ENCODE measurements around the gene ODAD2.

The ODAD2 gene

DNA sequence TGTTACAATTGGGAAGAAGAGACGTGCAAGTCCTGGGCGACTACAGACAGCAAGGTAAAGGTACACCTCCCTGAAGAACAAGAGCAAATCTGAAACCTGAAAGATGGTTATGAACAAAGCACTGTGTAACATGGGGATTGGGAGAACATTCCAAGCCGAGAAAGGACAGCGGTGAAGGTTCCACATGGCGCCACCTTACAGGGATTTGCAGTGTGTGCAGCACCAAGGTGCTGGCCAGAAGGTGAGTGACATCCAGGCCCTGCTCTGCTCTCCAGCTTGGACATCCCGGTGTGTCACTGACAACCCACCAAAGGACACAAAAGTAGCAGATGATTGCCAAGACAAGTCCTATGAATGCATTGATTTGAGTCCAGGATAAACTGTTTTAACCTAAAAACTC is 165.1 kb downstream of the ODAD2 start:
- no peak for DNase-seq

DNA sequence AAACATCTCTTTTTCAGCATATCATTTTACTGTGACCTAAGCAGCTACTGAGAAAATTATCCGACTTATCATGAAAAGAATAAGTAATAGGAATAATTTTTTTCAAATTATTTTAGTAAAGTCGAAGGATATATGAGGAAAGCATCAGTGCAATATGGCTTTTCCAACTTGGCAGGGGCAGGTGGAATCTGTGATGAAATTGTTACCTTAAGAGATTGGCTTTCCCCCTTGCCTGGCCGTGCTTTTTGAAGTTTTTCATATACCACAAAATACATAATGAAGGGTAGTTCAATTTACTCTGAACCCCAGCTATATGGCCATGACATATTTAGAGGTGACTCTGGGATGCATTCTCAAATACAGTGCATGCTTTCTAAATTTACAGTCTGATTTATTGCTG is 166.1 kb downstream of the ODAD2 start:
- no peak for DNase-seq

DNA sequence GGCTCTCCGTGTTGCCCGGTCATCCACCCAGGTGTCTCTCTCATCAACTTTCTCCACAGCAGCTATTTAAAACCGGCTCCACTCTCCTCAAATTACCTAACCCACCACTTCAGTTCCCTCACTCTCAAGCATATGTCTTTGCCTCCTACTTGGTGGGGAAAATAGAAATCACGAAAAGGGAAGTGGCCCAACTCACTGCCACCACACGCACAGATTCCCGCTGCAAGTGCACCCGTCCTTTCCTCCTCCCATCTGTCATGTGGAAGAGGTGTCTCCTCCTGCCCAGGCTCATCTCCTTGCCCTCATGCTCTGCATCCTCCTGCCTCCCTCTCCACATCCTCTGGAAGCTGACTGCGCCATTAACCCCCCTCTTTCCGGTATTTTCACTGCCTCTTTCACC is 172.5 kb downstream of the ODAD2 start:
- no peak for DNase-seq

DNA sequence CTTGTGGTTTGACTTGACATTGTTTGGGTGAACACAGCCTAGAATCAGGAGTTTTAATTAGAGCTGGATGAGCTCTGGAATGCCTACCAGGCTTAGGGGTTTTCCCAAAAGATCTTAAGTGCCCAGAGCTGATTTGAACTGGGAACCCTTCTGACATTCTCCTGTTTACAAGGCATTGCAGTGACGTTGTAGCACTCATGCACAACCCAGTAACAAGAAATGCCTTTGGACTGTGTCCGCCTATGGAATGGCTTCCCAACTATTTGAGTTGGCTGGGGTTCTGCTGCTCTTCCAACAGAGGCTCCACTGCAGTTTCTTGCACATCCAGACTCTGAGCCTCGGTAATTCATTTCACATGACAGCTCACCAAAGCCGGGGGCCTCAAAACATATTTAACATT is 176.6 kb downstream of the ODAD2 start:
- no peak for DNase-seq

DNA sequence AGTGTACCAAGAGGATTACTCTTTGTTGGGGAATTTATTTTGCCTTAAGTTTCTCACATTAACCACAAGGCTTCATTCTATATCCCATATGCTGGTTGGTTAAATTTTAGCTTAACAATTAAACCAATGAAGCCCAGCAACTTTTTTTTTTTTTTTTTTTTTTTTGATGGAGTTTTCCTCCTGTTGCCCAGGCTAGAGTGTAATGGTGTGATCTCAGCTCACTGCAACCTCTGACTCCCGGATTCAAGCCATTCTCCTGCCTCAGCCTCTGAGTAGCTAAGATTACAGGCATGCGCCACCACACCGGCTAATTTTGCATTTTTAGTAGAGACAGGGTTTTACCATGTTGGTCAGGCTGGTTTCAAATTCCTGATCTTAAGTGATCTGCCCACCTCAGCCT is 178.2 kb downstream of the ODAD2 start:
- no peak for DNase-seq

DNA sequence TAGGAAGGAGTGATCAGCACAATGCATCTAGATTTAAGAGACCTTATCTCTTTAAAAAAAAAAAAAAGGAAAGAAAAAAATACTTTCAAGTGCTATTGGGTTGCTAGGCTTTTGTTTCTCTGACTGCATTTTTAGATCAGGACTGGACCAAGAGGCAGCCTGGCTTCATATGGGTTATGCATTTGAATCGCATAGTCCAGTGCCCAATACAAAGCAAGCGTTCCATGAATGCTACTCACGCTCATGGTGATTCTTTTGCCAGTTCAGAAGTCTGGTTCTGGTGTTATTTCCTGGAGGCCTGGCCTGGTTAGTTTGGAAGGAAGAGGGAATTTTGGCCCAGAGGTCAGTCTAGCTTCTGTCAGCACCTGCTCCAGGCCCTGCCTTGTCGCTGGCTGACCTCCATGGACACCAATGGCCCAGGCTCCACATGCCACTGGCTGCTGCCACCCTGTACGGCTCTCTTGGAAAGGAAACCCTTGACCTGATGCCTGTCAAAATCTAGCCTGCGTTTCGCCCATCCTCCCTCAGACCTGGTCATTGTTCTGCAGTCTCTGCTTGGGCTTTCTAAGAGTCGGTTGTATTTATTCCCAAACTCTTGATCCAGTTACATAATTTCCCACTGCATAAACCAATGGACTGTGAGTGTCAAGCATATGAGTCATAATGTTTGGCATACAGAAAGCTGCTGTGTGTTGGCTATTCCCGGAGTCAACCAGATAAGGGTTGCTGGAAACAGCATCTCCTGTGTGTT is 178.9 kb downstream of the ODAD2 start:
- DNase-seq = no peak

DNA sequence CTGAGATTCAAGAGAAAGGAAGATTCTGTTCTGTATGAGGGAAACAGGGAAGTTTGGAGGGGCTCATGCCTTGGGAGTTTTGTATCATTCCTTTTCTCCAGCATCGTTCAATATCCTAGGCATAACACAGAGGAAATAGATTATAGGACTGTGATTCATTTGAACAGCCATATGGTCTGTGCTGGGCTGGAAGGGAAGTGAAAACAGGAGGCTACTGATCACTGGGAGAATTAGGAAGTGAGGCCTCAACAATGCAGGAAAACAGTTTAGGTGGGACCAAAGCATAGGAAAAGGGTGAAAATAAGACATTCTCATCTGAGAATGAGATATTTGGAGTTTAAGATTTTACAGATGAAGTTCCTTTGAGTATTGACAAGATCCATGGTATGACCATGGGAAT is 182.6 kb downstream of the ODAD2 start:
- no peak for DNase-seq

DNA sequence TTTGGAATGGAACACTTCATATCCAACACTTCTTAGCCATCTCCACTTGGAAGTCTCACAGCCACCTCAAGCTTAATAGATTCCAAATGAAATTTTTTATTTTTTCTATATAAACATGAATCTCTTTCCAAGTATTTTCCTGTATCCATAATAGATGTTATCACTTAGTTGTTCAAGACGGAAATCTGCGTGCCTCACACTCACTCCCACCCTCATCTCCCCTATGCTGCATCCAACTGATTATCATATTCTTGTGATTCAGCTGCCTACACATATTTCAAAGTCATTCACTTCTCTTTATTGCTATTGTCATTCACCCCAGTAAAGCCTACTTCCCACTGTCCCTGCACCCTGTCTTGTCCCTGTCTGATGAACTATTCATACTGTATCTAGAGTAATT is 183.0 kb downstream of the ODAD2 start:
- DNase-seq = no peak

DNA sequence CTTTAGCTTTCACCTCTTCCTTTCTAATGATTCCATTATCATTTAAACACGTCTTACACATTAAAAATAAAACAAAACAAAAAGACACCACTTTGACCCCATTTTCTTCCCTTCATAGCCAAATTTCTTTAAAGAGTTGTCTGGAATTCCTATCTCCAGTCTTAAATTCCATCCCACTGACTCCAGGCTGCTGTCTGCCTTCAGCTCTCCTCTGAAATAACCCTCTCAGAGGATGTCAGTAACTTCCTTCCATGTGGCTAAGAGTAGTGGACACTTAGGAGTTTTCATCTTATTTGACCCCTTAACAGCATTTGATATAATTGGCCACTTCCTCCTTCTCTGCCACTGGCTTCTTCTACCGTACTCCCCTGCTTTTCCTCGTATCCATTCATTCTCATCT is 183.6 kb downstream of the ODAD2 start:
- no peak for DNase-seq

DNA sequence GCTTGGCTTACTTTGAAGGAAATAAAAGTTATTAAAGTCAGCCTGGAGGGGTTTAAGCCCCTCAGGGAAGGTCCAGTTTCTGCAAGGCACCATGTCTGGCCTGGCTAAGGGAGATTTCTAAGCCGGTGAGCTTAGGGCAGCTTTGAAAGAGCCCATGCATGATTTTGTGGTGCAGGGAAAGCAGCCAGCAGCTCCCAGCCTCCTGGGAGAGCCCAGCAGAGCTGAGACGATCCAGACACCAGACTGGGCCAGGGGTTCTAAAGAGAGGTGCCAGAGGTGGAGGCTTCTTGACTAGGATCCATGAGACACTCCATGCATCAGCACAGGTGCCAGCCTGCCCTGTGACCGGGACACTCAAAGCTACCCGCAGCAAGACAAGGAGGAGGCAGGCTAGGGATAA is 193.7 kb downstream of the ODAD2 start:
- no peak for DNase-seq

DNA sequence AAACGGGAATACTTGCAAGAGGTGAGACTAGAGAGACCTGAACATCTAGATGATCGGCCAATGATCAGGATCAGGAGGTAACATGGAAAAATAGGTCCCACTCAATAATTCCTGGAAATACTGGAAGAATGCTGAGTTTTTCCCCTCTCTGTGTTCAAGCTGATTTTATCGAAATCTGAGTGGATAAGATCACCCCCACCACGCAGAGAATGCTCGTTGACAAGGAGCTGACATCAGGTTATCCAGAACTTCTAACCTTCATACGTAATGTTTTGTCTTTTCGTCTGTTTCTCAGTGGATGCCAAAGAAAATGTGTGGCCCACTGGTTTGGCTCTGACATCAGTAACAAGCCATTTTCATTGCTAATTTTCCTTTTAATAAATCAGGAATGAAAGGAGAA is 194.7 kb downstream of the ODAD2 start:
- no peak for DNase-seq

DNA sequence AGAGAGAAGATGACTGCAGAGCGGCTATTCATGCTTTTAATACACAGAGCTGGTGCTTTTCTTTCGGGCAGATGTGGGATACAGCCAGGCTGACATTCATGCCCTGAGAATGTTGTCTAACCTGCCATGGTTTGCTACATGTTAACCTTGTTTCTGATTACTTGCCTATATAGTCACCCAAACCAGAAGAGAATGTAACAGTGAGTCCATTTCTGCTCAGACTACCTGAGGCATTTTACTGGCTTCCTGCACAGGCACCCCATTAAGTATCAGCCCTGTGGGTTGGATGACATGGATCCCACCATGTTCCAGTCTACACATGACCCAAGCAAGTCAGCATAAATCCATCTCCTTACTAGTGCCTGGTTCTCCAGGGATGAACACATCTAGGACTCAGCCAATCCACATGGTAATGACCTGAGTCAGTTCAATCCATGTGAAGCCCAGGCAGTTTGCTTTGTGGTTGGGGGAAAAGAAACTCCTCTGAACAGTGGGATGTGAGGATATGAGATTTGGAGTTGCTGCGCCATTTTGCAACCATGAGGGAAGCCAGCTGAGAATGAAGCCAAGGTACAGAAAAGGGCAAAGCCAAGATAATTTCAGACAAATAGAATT is 197.6 kb downstream of the ODAD2 start:
- DNase-seq = no peak

DNA sequence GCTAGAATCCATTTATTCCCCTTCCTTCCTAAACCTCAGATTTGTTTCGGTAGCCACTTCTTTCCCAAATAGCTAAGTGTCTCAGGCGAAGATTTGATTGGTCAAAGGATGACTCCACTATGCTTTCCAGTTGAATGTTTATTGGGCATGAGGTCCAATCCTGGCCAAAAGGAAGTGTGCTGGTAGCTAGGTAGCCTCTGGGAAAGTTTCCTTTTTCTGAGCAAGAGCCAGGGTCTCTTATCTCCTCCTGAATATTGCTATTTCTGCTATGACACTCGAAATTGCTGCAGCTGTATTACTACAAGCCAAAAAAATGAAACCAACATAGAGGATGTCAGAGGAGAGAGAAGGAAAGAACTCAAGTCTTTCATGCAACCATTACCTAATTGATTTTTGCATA is 199.8 kb downstream of the ODAD2 start:
- no peak for DNase-seq

DNA sequence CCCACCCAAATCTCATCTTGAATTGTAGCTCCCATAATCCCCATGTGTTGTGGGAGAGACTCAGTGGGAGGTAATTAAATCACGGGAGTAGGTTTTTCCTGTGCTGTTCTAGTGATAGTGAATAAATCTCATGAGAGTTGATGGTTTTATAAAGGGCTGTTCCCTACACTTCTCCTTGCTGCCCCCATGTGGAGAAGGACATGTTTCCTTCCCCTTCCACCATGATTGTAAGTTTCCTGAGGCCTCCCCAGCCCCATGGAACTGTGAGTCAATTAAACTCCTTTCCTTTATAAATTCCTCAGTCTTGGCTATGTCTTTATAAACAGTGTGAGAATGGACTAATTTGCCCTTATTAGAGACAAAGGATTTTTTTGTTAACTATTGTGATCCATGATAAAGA is 204.7 kb downstream of the ODAD2 start:
- DNase-seq = no peak

DNA sequence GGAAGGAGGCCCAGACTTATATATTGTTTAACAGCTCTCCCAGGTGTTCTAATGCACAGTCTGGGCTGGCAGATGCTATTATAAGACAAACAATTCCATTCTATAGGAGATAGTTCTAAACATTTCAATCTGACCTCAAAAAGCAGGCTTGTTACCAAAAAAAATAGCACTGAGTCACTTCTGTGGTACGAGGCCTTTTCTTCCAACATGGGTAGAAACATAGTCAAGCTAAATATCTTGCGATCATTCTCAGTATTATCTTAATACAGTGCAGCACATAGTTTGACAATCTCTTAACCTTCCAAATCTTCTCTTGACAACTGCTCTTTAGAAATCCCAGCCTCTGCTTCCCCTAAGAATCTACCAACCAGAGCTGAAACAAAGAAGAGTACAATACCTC is 206.7 kb downstream of the ODAD2 start:
- DNase-seq = no peak

DNA sequence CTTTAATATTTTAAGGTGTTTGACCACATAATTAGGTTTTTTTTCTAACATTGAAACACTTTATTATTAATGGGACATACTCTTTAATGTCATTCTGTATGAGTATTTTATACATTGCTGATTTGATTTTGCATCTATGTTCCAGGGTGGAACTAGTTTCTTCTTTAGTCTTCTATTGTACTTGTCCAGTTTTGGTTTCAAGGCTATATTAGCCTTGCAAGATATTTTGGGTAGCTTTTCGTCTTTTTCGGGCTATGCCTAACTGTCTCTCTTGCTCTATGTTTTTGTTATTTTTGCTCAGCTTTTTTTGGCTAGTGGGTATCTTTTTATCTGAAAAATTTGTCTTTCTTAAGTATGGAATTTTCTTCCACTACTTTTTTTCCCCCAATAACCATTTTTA is 214.6 kb downstream of the ODAD2 start:
- DNase-seq = no peak

DNA sequence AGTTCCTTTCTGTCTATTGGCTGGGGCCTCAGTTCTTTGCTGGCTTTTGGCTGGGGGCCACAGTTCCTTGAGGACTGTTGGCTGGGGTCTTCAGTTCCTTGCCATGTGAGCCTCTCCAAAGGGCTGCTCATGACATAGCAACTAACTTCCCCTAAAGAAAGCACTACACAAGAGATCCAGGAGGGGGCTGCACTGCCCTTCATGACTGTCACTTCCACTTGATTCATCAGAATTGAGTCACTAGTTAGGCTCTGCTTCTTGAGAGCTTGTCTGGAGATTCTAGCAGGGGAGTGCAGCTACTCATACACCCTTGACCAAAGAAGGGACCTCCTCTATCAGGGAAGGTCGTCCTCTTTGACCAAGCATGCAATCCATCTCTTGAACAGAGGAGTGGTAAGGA is 215.2 kb downstream of the ODAD2 start:
- DNase-seq = no peak

DNA sequence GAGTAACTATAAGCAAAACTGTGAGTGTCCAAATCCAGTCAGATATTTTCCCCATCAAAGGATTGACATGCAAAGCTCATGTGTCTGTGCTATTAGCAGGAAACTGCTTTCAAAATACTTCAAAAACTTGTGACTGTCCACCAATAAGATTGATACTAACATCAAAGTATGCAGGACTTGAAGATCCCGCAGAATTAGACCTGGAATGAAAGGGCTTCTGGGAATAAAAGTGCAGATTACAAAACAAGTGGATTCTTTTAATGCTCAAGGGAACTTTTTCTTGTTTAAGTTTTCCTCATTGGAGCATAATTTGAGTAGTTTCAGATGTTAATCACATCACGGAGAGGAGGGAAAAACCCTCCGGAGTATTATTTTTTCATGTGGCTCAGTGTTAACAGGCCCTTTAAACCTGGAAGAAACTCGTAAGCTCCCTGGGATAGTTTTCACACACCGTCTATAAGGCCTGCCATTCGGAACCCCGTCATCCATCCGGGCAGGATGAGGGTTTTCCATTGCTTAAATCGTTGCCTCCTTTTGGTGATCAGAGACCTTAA is 219.3 kb downstream of the ODAD2 start:
- no peak for DNase-seq

DNA sequence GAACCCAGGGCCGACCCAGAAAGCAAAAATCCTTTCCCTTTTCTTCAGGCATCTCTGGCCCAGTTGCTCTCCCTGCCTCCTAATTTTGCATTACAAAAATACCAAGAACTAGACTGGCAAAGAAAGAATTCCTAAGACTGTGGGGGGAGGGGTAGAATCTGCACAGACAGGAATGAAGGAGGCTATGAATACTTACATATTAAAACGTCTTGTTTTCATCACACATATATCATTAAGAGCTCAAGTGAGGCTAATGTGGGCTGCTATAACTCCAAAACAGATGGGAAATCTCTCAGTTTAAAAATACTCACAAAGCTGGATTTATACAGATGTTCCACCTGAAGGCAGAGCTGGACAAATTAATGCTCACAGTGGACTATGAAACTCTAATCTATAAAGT is 224.0 kb downstream of the ODAD2 start:
- no peak for DNase-seq

DNA sequence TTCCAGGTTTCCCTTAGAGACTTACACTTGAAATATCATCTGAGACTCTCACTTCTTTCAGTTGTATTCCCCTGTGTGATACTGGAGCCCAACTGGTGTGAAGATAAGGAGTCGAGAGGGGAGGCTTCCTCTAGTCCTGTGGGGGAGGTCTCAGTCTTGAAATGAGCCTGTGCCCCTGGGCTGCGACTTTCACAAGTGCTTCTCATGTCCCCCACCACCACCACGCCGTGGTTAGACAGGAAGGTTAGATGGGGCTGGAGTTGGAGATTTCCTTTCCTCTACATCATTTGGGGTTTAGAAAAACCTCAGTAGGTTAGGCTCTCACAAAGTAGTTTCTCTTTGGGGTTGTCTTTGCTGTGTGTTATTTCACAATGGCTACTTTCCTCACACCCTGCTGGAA is 227.6 kb downstream of the ODAD2 start:
- no peak for DNase-seq

DNA sequence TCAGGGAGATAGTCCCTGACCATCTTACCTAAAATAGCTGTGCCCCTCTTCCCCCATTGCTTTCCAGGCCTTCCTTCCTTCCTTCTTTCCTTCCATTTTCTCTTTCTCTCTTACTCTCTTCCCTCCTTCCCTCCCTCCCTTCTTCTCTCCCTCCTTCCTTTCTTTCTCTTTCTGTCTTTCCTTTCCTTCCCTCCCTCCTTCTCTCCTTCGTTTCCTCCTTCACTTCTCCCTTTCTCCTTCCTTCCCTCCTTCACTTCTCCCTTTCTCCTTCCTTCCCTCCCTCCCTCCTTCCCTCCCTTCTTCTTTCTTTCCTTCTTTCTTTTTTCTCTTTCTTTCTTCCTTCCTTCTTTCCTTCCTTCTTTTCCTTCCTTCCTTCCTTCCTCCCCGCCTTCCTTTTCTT is 228.7 kb downstream of the ODAD2 start:
- DNase-seq = no peak

All from NCI-H1105 treated with DMSO at 0.1 percent for 48 hours (cell line).